GM19240 (cell line): Measurements from ENCODE around the gene CNKSR2.
"Not testable (repeated sequence)": the region's sequence is repeated elsewhere in the genome, so short reads cannot be mapped to it uniquely, and the experiment has no call there.

Experiments
- DNase-seq: peaks from one replicate; pipeline ENCODE4 v3.0.0; 2011; ENCODE audit warnings: low spot score; ENCODE audit not compliant: insufficient read length

The CNKSR2 gene

GRCh38 chrX:21438792-21439191, 64.6 kb downstream of the CNKSR2 start:
- DNase-seq = no peak

GRCh38 chrX:21440911-21441310, 66.7 kb downstream of the CNKSR2 start:
- DNase-seq = no peak

- DNase-seq = no peak
Observed at GRCh38 chrX:21457718-21458117, 83.5 kb downstream of the CNKSR2 start.

GRCh38 chrX:21469071-21469470, 94.9 kb downstream of the CNKSR2 start:
- DNase-seq = no peak

GRCh38 chrX:21476909-21477308, 102.7 kb downstream of the CNKSR2 start:
- no peak for DNase-seq

- DNase-seq = no peak
Observed at GRCh38 chrX:21479695-21480270, 105.6 kb downstream of the CNKSR2 start.

GRCh38 chrX:21481761-21482160, 107.5 kb downstream of the CNKSR2 start:
- DNase-seq = no peak

- DNase-seq = not testable (repeated sequence)
Observed at GRCh38 chrX:21484051-21484450, 109.8 kb downstream of the CNKSR2 start.

GRCh38 chrX:21487832-21488231, 113.6 kb downstream of the CNKSR2 start:
- DNase-seq = no peak

GRCh38 chrX:21490341-21490740, 116.1 kb downstream of the CNKSR2 start:
- DNase-seq = no peak

- no peak for DNase-seq
Observed at GRCh38 chrX:21493226-21493830, 119.1 kb downstream of the CNKSR2 start.

GRCh38 chrX:21503593-21503992, 129.4 kb downstream of the CNKSR2 start:
- no peak for DNase-seq

GRCh38 chrX:21509912-21510311, 135.7 kb downstream of the CNKSR2 start:
- no peak for DNase-seq

GRCh38 chrX:21524008-21524407, 149.8 kb downstream of the CNKSR2 start:
- DNase-seq = no peak

- no peak for DNase-seq
Observed at GRCh38 chrX:21528076-21528475, 153.9 kb downstream of the CNKSR2 start.

GRCh38 chrX:21529771-21530170, 155.6 kb downstream of the CNKSR2 start:
- no peak for DNase-seq

GRCh38 chrX:21544642-21545041, 170.4 kb downstream of the CNKSR2 start:
- DNase-seq = not testable (repeated sequence)

GRCh38 chrX:21559417-21559816, 185.2 kb downstream of the CNKSR2 start:
- DNase-seq = no peak

GRCh38 chrX:21565025-21565424, 190.8 kb downstream of the CNKSR2 start:
- DNase-seq = no peak

GRCh38 chrX:21574793-21575192, 200.6 kb downstream of the CNKSR2 start:
- no peak for DNase-seq

- no peak for DNase-seq
Observed at GRCh38 chrX:21581479-21581878, 207.3 kb downstream of the CNKSR2 start.

GRCh38 chrX:21586001-21586400, 211.8 kb downstream of the CNKSR2 start:
- DNase-seq = no peak

GRCh38 chrX:21590012-21590776, 216.0 kb downstream of the CNKSR2 start:
- DNase-seq = no peak
